HS-5 (cell line): Measurements from ENCODE around the gene COL1A1.

Source experiments
- DNase-seq: peaks from one replicate; pipeline ENCODE4 v3.0.0-alpha.2; 2012; ENCODE audit warnings: low read depth

COL1A1 gene

DNA sequence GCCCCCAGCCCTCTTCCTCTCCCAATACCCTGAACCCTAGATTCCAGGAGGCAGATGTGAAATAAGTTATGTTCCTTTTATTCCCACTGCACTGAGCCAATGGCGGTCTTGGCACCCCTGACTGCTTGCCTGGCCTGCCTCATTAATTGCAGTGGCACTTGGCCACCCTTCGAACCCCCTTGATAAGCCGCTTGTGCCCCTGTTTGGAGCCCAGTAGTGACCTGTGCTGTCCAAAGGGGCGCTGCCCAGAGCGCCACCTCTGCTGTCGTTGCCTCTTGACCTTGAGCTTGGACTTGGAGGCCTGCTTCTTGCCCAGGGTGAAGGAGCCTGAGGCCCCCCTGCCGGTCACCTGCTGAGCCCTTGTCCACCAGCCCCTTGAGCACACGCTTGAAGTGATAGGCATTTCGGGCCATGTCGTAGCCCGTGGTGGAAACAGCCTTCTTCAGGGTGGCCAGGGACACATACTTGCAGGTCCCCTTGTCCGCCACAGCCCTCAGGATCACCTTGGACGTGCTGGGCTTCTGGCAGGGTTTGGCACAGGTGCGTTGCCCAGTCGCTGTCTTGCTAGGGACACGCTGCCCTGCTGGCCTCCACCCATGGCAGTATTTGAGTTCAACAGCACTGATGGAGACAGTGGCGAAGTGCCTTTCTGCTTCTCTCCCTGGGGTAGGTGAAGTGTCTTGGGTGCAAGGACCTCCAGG is 29.9 kb downstream of the COL1A1 start:
- no peak for DNase-seq

- no peak for DNase-seq
Measured at GRCh38 chr17:50170662-50171370, 30.6 kb downstream of the COL1A1 start.

GRCh38 chr17:50169881-50170459 is 31.5 kb downstream of the COL1A1 start:
- no peak for DNase-seq

GRCh38 chr17:50169121-50169764 is 32.2 kb downstream of the COL1A1 start:
- DNase-seq, result no peak

DNA sequence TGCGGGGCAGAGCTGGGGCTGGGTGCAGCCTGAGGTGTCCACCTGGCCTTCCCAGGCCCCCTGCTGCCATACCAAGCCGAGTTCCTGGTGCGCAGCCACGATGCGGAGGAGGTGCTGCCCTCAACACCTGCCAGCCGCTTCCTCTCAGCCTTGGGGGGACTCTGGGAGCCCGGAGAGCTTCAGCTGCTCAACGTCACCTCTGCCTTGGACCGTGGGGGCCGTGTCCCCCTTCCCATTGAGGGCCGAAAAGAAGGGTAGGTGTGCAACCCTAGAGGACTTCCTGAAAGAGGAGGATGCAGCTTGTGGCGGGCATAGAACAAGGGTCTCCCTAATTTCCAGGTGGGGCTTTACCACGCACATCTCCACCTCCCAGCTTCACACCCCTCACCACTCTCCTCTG is 33.1 kb downstream of the COL1A1 start:
- DNase-seq, result no peak

- DNase-seq, result no peak
Measured at GRCh38 chr17:50167371-50167770, 34.1 kb downstream of the COL1A1 start.

DNA sequence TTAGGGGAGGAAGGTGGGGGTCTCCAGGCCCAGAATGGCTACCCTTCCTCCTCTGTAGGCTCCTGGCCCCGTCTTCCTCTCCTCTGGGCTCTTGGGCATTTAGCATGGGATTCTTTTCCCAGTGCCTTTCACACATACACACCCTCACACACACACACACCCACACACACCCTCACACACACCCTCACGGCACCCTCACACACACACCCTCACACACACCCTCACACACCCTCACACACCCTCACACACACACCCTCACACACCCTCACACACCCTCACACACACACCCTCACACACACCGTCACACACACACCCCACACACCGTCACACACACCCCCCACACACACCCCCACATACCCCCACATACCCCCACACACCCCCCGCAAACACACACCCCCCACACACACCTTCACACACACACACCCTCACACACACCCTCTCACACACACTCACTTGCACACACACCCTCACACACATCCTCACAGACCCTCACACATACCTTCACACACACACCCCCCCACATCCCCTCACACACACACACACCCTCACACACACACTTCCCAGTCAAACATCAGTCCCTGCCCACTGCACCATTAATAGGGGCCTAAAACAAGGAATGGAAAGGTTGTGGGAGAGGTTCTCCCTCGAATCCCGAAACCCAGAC is 34.8 kb downstream of the COL1A1 start:
- DNase-seq, result no peak

DNA sequence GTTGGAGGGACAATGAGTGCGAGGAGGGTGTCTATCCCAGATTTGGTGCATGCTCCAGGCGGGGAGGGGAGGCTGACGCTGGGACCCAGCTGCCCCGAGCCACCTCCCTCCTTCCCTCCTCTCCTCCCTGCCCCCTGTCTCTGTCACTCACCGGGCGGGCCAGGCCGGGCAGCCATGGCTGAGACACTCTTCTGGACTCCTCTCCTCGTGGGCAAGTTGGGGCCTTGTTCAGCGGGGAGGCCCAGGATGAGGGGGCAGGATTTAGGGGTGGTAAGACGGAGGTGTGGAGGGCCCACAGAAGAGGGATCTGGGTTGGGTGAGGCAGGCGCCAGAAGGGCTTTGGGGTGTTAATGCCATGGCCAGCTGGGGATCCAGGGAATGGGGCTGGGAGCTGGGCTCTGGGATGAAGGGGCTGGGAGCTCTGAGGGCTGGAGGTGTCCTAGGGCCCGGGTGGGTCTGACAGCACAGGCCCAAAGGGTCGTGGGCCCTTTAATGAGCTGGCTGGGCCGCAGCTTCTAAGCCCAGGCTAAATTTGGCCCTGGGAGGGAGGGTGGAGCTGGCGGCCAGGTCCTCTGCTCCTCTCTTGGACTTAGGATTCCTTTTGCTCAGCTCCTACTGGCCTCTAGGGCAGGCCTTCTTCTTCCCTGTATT is 35.4 kb downstream of the COL1A1 start, which contains the start of gene SGCA:
Gene SGCA (plus strand): TSS at position 139 of the 651 bp plus-strand sequence. CDS start 36 bp downstream, at position 175.
- DNase-seq, result no peak

- DNase-seq, result no peak
Measured at GRCh38 chr17:50165466-50165865, 36.0 kb downstream of the COL1A1 start.

GRCh38 chr17:50165066-50165465 is 36.4 kb downstream of the COL1A1 start:
- DNase-seq, result no peak

DNA sequence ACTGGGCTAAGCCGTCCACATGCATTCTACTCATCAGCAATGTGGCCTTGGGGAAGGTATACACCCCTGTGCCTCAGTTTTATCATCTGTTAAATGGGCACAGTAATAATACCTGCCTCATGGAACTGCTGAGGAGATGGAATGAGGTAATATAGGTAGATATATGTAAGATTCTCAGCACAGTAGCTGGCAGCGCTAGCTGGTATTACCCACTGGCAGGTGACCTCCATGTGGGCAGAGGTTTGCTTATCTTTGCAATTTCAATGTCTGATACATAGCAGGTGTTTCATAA is 36.8 kb downstream of the COL1A1 start:
- DNase-seq, result no peak

DNA sequence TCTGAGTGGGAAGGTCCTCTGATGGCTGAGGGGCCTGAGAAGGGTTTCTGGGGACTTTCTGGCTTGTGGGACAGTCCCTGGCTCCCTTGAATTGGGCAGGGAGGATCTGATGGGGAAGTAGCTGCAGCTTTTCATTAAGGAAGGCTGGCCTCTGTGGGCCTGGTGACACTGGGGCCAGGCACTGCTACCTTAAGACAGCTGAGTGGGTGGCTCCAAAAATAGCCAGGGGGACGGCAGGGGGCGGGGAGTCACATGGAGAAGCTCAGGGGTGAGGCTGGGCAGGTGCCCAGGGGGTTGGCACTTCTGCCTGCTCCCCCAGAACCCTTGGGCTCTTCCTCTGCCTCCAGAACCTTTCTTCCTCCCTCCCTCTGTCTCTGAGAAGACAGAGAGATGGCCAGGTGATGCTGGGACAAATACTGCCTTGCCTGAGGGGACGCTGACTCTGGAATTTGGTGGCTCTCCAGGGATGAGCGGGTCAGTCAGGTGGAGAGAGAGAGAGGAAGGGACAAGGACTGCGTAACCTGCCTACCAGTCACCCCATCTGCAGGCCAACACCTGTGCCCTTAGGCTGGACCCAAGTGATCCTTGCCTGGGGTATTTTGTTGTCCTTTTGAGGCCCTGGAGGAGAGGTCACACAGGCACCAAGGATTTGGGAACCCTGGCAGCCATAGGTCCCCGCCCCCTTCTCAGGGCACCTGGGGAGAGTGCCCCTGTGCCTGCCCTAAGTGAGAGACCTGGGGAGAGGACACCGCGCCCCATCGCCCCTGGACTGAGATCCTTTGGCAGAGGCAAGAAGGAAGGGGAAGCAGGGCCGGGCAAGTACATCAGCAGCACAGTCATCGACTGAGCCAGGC is 37.4 kb downstream of the COL1A1 start:
- DNase-seq, result no peak

- DNase-seq, result no peak
Measured at GRCh38 chr17:50162466-50163254, 38.8 kb downstream of the COL1A1 start.

- no peak for DNase-seq
Measured at GRCh38 chr17:50161911-50162288, 39.5 kb downstream of the COL1A1 start.

DNA sequence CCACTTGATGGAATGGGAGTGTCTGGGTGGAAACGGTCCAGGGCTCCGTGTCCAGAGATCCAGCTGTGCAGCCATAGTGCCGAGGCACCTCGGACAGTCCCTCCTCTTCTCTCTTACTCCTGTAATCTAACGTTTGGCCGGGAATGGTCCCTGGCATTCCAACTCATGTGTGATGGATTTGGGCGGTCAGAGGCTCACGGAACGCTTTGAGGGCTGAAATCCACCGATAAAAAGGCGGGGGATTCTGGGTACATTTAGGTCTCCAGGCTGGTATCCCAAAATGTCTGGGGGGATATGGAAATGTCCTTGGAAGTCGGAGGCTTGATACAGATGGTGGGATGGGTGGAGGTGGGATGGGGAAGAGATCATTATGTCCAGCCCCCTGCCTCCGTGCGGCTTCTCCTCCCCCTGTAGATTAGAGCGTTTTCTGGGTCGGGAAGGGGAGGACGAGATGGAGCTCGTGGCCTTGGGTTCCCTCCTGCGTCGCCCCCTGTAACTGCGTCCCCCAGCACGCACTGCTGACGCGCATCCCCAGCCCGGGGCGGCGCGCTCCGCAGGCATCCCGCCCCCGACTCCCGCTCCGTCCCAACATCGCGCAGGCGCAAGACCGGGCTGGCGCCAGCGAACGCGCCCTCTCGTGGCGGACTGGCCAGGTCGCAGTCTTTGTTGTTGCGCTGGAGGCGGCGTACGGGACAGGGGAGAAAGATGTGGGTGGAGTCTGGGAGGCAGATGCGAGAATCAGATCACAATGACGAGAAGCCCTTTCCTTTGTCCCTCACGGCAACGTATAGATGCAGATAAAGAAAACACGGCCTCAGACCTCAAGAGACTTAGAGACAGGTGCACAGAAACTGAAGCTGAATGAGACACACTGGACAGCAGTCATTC is 40.2 kb downstream of the COL1A1 start:
- DNase-seq, result peak; percentile 68

GRCh38 chr17:50157891-50158290 is 43.5 kb downstream of the COL1A1 start:
- DNase-seq, result no peak

DNA sequence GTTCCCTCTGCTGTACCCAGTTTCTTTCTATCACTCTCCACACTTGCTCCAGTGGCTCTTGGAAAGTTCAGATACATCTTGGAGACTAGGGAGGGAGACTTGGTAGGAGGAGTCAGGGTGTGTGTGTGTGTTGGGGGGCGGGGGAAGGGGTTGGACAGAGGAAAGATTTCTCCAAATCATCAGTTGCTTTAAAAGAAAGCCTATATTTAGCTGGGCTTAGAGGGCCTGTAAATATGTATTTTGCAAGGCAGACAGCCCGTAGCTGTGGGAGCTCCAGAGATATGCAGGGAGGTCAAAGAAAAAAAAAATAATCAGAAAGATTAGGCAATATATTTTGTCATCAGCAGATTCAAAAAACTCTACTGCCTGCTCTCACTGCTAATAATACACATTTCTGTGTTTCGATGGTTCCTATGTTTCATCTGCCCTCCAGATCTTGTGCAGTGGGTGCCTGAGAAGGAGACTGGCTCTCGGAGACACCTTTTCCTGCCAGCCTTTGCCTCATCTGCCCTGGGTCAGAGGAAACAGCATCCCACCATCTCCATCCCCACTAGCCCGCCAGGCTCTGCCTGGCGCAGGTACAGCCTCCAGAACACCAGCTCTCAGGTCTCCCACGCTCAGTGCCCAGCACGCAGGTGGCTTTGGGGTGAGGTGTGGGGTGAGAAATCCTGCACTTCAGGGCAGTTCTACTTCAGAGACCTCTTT is 46.2 kb downstream of the COL1A1 start:
- DNase-seq, result no peak

DNA sequence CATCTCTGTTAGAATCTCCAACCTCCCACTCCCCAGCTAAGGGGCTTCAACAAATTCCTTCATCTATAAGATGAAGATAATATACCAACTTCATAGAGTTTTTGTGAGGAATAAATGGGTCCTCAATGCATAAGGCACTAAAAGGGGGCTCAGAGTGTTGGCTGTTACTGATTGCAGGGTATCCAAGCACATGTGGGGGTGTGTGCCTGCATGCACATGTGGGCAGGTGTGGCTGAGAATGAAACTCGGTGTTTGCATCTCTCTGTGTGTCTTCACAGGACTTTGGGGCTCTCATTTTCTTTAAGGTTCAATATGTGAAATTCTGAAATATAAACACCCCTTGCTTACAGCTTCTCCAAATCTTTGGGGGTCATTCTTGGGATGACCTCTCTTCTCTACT is 46.8 kb downstream of the COL1A1 start:
- no peak for DNase-seq
